HEK293T (cell line): ENCODE measurements around the gene ITGA3.

Source experiments
- ARNT ChIP-seq: fragments of 450-650 bp; IDR thresholded peaks from 2 replicates; pipeline ENCODE4 v1.6.1; 2017; ENCODE audit warnings: mild to moderate bottlenecking
- BHLHE40 ChIP-seq: fragments of 450-650 bp; IDR thresholded peaks from 2 replicates; pipeline ENCODE4 v1.6.1; 2016; ENCODE audit warnings: mild to moderate bottlenecking, moderate library complexity, borderline replicate concordance
- ELF4 ChIP-seq: fragments of 450-650 bp; IDR thresholded peaks from 2 replicates; pipeline ENCODE4 v1.6.1; 2017; ENCODE audit warnings: antibody characterized with exemption
- FOXA1 ChIP-seq: fragments of 450-650 bp; IDR thresholded peaks from 2 replicates; pipeline ENCODE4 v1.6.1; 2016; ENCODE audit warnings: mild to moderate bottlenecking
- FOXK2 ChIP-seq: fragments of 450-650 bp; IDR thresholded peaks from 2 replicates; pipeline ENCODE4 v1.6.1; 2016; ENCODE audit warnings: mild to moderate bottlenecking
- HDGF ChIP-seq: fragments of 450-650 bp; IDR thresholded peaks from 2 replicates; pipeline ENCODE4 v1.6.1; 2017; ENCODE audit warnings: antibody characterized with exemption, borderline replicate concordance
- LEF1 ChIP-seq: fragments of 450-650 bp; IDR thresholded peaks from 2 replicates; pipeline ENCODE4 v1.6.1; 2017; ENCODE audit warnings: mild to moderate bottlenecking, borderline replicate concordance
- NFRKB ChIP-seq: fragments of 450-650 bp; IDR thresholded peaks from 2 replicates; pipeline ENCODE4 v1.6.1; 2016; ENCODE audit warnings: mild to moderate bottlenecking, moderate library complexity
- PKNOX1 ChIP-seq: fragments of 450-650 bp; IDR thresholded peaks from 2 replicates; pipeline ENCODE4 v1.6.1; 2016
- SP1 ChIP-seq: fragments of 450-650 bp; IDR thresholded peaks from 2 replicates; pipeline ENCODE4 v1.6.1; 2017
- SUZ12 ChIP-seq: fragments of 450-650 bp; IDR thresholded peaks from 2 replicates; pipeline ENCODE4 v1.6.1; 2016; ENCODE audit warnings: mild to moderate bottlenecking
- TARDBP ChIP-seq: fragments of 450-650 bp; IDR thresholded peaks from 2 replicates; pipeline ENCODE4 v1.6.1; 2016

DNA sequence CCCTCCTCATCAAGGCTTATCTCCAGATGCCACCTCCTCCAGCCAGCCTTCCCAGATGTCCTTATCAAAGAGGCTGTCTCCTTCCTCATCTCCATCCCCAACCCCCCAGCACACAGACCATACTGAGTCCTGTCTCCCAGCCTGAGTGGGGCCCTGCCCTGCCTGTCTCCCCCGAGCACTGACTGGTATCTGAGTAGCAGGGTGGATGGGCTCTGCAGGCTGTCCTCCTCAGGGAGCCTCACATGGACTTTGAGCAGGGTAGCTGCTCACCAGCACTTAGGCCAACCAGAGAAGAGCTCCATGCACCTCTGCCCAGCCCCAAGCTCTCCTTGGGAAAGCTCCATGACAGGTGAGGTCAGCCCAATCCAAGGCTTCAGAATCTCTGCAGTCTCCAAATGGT, 20.0 kb upstream of the ITGA3 start:
- TF ChIP-seq HDGF = no peak
- no peak for TF ChIP-seq SP1
- TF ChIP-seq ELF4 = no peak
- TF ChIP-seq TARDBP = no peak
- TF ChIP-seq FOXA1 = no peak
- TF ChIP-seq PKNOX1 = no peak
- TF ChIP-seq SUZ12 = no peak
- TF ChIP-seq LEF1 = no peak
- TF ChIP-seq FOXK2 = no peak
- TF ChIP-seq NFRKB = no peak
- no peak for TF ChIP-seq ARNT
- TF ChIP-seq BHLHE40 = no peak
